ENCODE data around the gene RALGAPA1. TPM values are rescaled to one million over a fixed set of nuclear protein-coding genes. Genes with fewer than 3 reads are reported as not detected.

The RALGAPA1 gene
- total and polyA plus RNA-seq, 2 of the 13 experiments (the other 11 are each of a cell fraction or from before 2014, with no cell fraction given): 65.0 to 89.2 TPM

DNA sequence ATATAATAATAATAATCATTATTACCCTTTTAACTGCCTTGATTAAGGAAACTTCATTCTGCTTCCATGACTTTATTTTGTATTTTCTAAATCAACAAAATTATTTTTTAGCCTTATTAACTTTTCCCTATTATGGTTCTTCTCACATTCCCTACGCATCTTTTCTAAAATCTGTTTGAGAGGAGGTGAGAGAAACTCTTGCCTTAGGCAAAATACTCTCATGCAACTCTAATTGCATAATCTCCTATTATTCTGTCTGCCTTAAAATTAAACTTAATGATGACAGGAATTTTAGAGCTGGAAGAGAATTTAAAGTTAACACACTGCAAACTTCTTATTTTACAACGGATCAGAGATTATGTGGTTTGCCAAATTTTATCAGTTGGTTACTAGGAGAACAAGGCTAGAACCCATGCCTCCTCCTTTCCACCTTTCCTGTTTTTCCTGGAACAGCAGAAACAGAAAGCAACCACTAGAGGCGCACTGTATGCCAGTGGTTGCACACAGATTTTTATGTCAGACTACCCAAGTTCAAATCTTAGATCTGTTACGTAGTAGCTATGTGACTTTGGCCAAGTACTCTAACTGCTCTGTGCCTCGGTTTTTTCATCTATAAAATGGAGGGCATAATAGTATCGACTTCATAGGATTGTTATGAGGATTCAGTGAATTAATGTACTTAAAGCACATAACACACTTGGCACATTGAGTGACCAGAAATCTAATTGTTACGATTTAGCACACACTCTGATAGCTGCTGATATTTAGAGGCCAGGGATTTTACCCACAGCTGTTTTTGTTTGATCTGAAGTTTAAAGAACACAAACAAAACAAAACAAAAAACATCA is 12.7 kb upstream of the RALGAPA1 start (continued):
- TF ChIP-seq, protein P1, sequence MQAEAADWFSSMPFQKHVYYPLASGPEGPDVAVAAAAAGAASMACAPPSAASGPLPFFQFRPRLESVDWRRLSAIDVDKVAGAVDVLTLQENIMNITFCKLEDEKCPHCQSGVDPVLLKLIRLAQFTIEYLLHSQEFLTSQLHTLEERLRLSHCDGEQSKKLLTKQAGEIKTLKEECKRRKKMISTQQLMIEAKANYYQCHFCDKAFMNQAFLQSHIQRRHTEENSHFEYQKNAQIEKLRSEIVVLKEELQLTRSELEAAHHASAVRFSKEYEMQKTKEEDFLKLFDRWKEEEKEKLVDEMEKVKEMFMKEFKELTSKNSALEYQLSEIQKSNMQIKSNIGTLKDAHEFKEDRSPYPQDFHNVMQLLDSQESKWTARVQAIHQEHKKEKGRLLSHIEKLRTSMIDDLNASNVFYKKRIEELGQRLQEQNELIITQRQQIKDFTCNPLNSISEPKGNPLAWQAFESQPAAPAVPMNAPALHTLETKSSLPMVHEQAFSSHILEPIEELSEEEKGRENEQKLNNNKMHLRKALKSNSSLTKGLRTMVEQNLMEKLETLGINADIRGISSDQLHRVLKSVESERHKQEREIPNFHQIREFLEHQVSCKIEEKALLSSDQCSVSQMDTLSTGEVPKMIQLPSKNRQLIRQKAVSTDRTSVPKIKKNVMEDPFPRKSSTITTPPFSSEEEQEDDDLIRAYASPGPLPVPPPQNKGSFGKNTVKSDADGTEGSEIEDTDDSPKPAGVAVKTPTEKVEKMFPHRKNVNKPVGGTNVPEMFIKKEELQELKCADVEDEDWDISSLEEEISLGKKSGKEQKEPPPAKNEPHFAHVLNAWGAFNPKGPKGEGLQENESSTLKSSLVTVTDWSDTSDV (CRISPR knock-in tag; IDR thresholded peaks at IDR 0.05): no peak
- TF ChIP-seq GPN1 (CRISPR knock-in tag; IDR thresholded peaks at IDR 0.05; ENCODE audit: borderline replicate concordance) (no peak), ZNF432 (CRISPR knock-in tag; IDR thresholded peaks at IDR 0.05; ENCODE audit: borderline replicate concordance) (no peak), KDM5A (IDR thresholded peaks at IDR 0.05; ENCODE audit: borderline replicate concordance, low read length) (no peak; the same call in 1 of the 2 replicates), MTF1 (CRISPR knock-in tag; IDR thresholded peaks at IDR 0.05) (no peak), NCOR1 (IDR thresholded peaks at IDR 0.05; ENCODE audit: borderline replicate concordance, low read length) (no peak), TOPORS (CRISPR knock-in tag; IDR thresholded peaks at IDR 0.05) (no peak), KAT7 (CRISPR knock-in tag; IDR thresholded peaks at IDR 0.05; ENCODE audit: borderline replicate concordance) (no peak), SAFB2 (CRISPR knock-in tag; IDR thresholded peaks at IDR 0.05; ENCODE audit: borderline replicate concordance, low read depth) (no peak), ZNF644 (CRISPR knock-in tag; IDR thresholded peaks at IDR 0.05; ENCODE audit: low read depth) (peak; percentile 85), RNF2 (conservative IDR thresholded peaks at IDR 0.05; ENCODE audit: low read depth) (no peak), ZNF75D (CRISPR knock-in tag; IDR thresholded peaks at IDR 0.05; ENCODE audit: borderline replicate concordance) (no peak), MBD4 (IDR thresholded peaks at IDR 0.05; ENCODE audit: borderline replicate concordance, low read length) (no peak), ZSCAN25 (CRISPR knock-in tag; IDR thresholded peaks at IDR 0.05) (no peak), NFRKB (IDR thresholded peaks at IDR 0.05) (no peak), ZNF546 (CRISPR knock-in tag; conservative IDR thresholded peaks at IDR 0.05) (no peak), RFX1 (IDR thresholded peaks at IDR 0.05) (no peak), HNRNPL (IDR thresholded peaks at IDR 0.05; ENCODE audit: low read depth, low read length) (no peak)
- TF ChIP-seq, protein P2, sequence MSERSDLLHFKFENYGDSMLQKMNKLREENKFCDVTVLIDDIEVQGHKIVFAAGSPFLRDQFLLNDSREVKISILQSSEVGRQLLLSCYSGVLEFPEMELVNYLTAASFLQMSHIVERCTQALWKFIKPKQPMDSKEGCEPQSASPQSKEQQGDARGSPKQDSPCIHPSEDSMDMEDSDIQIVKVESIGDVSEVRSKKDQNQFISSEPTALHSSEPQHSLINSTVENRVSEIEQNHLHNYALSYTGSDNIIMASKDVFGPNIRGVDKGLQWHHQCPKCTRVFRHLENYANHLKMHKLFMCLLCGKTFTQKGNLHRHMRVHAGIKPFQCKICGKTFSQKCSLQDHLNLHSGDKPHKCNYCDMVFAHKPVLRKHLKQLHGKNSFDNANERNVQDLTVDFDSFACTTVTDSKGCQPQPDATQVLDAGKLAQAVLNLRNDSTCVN (CRISPR knock-in tag; IDR thresholded peaks at IDR 0.05; ENCODE audit: borderline replicate concordance): no peak
- TF ChIP-seq, protein P3, sequence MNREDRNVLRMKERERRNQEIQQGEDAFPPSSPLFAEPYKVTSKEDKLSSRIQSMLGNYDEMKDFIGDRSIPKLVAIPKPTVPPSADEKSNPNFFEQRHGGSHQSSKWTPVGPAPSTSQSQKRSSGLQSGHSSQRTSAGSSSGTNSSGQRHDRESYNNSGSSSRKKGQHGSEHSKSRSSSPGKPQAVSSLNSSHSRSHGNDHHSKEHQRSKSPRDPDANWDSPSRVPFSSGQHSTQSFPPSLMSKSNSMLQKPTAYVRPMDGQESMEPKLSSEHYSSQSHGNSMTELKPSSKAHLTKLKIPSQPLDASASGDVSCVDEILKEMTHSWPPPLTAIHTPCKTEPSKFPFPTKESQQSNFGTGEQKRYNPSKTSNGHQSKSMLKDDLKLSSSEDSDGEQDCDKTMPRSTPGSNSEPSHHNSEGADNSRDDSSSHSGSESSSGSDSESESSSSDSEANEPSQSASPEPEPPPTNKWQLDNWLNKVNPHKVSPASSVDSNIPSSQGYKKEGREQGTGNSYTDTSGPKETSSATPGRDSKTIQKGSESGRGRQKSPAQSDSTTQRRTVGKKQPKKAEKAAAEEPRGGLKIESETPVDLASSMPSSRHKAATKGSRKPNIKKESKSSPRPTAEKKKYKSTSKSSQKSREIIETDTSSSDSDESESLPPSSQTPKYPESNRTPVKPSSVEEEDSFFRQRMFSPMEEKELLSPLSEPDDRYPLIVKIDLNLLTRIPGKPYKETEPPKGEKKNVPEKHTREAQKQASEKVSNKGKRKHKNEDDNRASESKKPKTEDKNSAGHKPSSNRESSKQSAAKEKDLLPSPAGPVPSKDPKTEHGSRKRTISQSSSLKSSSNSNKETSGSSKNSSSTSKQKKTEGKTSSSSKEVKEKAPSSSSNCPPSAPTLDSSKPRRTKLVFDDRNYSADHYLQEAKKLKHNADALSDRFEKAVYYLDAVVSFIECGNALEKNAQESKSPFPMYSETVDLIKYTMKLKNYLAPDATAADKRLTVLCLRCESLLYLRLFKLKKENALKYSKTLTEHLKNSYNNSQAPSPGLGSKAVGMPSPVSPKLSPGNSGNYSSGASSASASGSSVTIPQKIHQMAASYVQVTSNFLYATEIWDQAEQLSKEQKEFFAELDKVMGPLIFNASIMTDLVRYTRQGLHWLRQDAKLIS (CRISPR knock-in tag; IDR thresholded peaks at IDR 0.05): no peak
- TF ChIP-seq, protein P4, sequence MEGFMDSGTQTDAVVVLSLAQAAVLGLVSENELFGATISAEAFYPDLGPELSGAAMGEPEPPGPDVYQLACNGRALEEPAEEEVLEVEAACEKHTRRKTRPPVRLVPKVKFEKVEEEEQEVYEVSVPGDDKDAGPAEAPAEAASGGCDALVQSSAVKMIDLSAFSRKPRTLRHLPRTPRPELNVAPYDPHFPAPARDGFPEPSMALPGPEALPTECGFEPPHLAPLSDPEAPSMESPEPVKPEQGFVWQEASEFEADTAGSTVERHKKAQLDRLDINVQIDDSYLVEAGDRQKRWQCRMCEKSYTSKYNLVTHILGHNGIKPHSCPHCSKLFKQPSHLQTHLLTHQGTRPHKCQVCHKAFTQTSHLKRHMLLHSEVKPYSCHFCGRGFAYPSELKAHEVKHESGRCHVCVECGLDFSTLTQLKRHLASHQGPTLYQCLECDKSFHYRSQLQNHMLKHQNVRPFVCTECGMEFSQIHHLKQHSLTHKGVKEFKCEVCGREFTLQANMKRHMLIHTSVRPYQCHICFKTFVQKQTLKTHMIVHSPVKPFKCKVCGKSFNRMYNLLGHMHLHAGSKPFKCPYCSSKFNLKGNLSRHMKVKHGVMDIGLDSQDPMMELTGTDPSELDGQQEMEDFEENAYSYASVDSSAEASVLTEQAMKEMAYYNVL (CRISPR knock-in tag; IDR thresholded peaks at IDR 0.05; ENCODE audit: borderline replicate concordance): no peak
